ENCODE data around the gene CHST15.

Gene CHST15

GRCh38 chr10:124045801-124046355 lies 47.5 kb downstream of the CHST15 start:
- Histone ChIP-seq H3K27ac (ENCODE audit: low read length) (no peak overlapping the region), H3K9me3 (ENCODE audit: control insufficient read depth in 1 of 2, low read length in 2 of 2) (no peaks in the 10 kb centered on the region), H3K36me3 (ENCODE audit: control insufficient read depth in 1 of 2, insufficient read depth in 2 of 2, low read length in 2 of 2) (peaks cover 6 to 16% of the 10 kb centered on the region in 2 donors), H3K27me3 (ENCODE audit: low read depth, low read length) (no peaks in the 10 kb centered on the region), H3K4me3 (ENCODE audit: low read depth in 1 of 2, low read length in 2 of 2) (no peak overlapping the region), H3K4me1 (ENCODE audit: control insufficient read depth in 1 of 2, insufficient read depth in 2 of 2, low read length in 2 of 2) (peaks cover 0 to 22% of the 10 kb centered on the region in 2 donors)

GRCh38 chr10:124045276-124045675 lies 48.1 kb downstream of the CHST15 start:
- peaks cover 0 to 22% of the 10 kb centered on the region in 2 donors for H3K4me1 ChIP-seq (ENCODE audit: control insufficient read depth in 1 of 2, insufficient read depth in 2 of 2, low read length in 2 of 2)
- H3K4me3 ChIP-seq (ENCODE audit: low read depth in 1 of 2, low read length in 2 of 2), result no peak overlapping the region
- peaks cover 6 to 16% of the 10 kb centered on the region in 2 donors for H3K36me3 ChIP-seq (ENCODE audit: control insufficient read depth in 1 of 2, insufficient read depth in 2 of 2, low read length in 2 of 2)
- H3K9me3 ChIP-seq (ENCODE audit: control insufficient read depth in 1 of 2, low read length in 2 of 2), result no peaks in the 10 kb centered on the region
- H3K27me3 ChIP-seq (ENCODE audit: low read depth, low read length), result no peaks in the 10 kb centered on the region
- H3K27ac ChIP-seq (ENCODE audit: low read length), result no peak overlapping the region

- Histone ChIP-seq H3K27me3 (ENCODE audit: low read depth, low read length) (no peaks in the 10 kb centered on the region), H3K27ac (ENCODE audit: low read length) (no peak overlapping the region), H3K36me3 (ENCODE audit: control insufficient read depth in 1 of 2, insufficient read depth in 2 of 2, low read length in 2 of 2) (peaks cover 6 to 20% of the 10 kb centered on the region in 2 donors), H3K4me1 (ENCODE audit: control insufficient read depth in 1 of 2, insufficient read depth in 2 of 2, low read length in 2 of 2) (peaks cover 0 to 24% of the 10 kb centered on the region in 2 donors), H3K4me3 (ENCODE audit: low read depth in 1 of 2, low read length in 2 of 2) (no peak overlapping the region), H3K9me3 (ENCODE audit: control insufficient read depth in 1 of 2, low read length in 2 of 2) (no peaks in the 10 kb centered on the region)
These were observed 49.1 kb downstream of the CHST15 start for GRCh38 chr10:124044143-124044862.

- no peaks in the 10 kb centered on the region for H3K27me3 ChIP-seq (ENCODE audit: low read depth, low read length)
- H3K9me3 ChIP-seq (ENCODE audit: control insufficient read depth in 1 of 2, low read length in 2 of 2), result no peaks in the 10 kb centered on the region
- H3K4me1 ChIP-seq (ENCODE audit: control insufficient read depth in 1 of 2, insufficient read depth in 2 of 2, low read length in 2 of 2), result peaks cover 0 to 27% of the 10 kb centered on the region in 2 donors
- H3K27ac ChIP-seq (ENCODE audit: low read length), result peak overlapping the region; percentile 19
- H3K4me3 ChIP-seq (ENCODE audit: low read depth in 1 of 2, low read length in 2 of 2), result no peak overlapping the region
- peaks cover 12 to 27% of the 10 kb centered on the region in 2 donors for H3K36me3 ChIP-seq (ENCODE audit: control insufficient read depth in 1 of 2, insufficient read depth in 2 of 2, low read length in 2 of 2)
These were observed 49.9 kb downstream of the CHST15 start for GRCh38 chr10:124043310-124044142.

- Histone ChIP-seq H3K9me3 (ENCODE audit: control insufficient read depth in 1 of 2, low read length in 2 of 2) (no peaks in the 10 kb centered on the region), H3K4me1 (ENCODE audit: control insufficient read depth in 1 of 2, insufficient read depth in 2 of 2, low read length in 2 of 2) (peaks cover 0 to 24% of the 10 kb centered on the region in 2 donors), H3K27me3 (ENCODE audit: low read depth, low read length) (no peaks in the 10 kb centered on the region), H3K27ac (ENCODE audit: low read length) (peak overlapping the region; percentile 19), H3K4me3 (ENCODE audit: low read depth in 1 of 2, low read length in 2 of 2) (no peak overlapping the region), H3K36me3 (ENCODE audit: control insufficient read depth in 1 of 2, insufficient read depth in 2 of 2, low read length in 2 of 2) (peaks cover 12 to 30% of the 10 kb centered on the region in 2 donors)
These were observed 50.6 kb downstream of the CHST15 start for GRCh38 chr10:124042656-124043309.

GRCh38 chr10:124041675-124042445 lies 51.5 kb downstream of the CHST15 start:
- no peak overlapping the region for H3K4me3 ChIP-seq (ENCODE audit: low read depth in 1 of 2, low read length in 2 of 2)
- H3K27ac ChIP-seq (ENCODE audit: low read length), result peak overlapping the region; percentile 35
- peaks cover 0 to 24% of the 10 kb centered on the region in 2 donors for H3K4me1 ChIP-seq (ENCODE audit: control insufficient read depth in 1 of 2, insufficient read depth in 2 of 2, low read length in 2 of 2)
- H3K36me3 ChIP-seq (ENCODE audit: control insufficient read depth in 1 of 2, insufficient read depth in 2 of 2, low read length in 2 of 2), result peaks cover 18 to 39% of the 10 kb centered on the region in 2 donors
- H3K9me3 ChIP-seq (ENCODE audit: control insufficient read depth in 1 of 2, low read length in 2 of 2), result no peaks in the 10 kb centered on the region
- no peaks in the 10 kb centered on the region for H3K27me3 ChIP-seq (ENCODE audit: low read depth, low read length)

- H3K9me3 ChIP-seq (ENCODE audit: control insufficient read depth in 1 of 2, low read length in 2 of 2), result no peaks in the 10 kb centered on the region
- H3K27me3 ChIP-seq (ENCODE audit: low read depth, low read length), result no peaks in the 10 kb centered on the region
- peaks cover 0 to 26% of the 10 kb centered on the region in 2 donors for H3K4me1 ChIP-seq (ENCODE audit: control insufficient read depth in 1 of 2, insufficient read depth in 2 of 2, low read length in 2 of 2)
- H3K36me3 ChIP-seq (ENCODE audit: control insufficient read depth in 1 of 2, insufficient read depth in 2 of 2, low read length in 2 of 2), result peaks cover 23 to 46% of the 10 kb centered on the region in 2 donors
- H3K4me3 ChIP-seq (ENCODE audit: low read depth in 1 of 2, low read length in 2 of 2), result no peak overlapping the region
- peak overlapping the region; percentile 26 for H3K27ac ChIP-seq (ENCODE audit: low read length)
These were observed 52.8 kb downstream of the CHST15 start for GRCh38 chr10:124040451-124041188.

GRCh38 chr10:124039483-124040013 lies 53.9 kb downstream of the CHST15 start:
- H3K27me3 ChIP-seq (ENCODE audit: low read depth, low read length), result no peaks in the 10 kb centered on the region
- peak overlapping the region; percentile 16 for H3K27ac ChIP-seq (ENCODE audit: low read length)
- H3K9me3 ChIP-seq (ENCODE audit: control insufficient read depth in 1 of 2, low read length in 2 of 2), result no peaks in the 10 kb centered on the region
- H3K4me1 ChIP-seq (ENCODE audit: control insufficient read depth in 1 of 2, insufficient read depth in 2 of 2, low read length in 2 of 2), result peaks cover 0 to 33% of the 10 kb centered on the region in 2 donors
- no peak overlapping the region for H3K4me3 ChIP-seq (ENCODE audit: low read depth in 1 of 2, low read length in 2 of 2)
- H3K36me3 ChIP-seq (ENCODE audit: control insufficient read depth in 1 of 2, insufficient read depth in 2 of 2, low read length in 2 of 2), result peaks cover 22 to 44% of the 10 kb centered on the region in 2 donors

- Histone ChIP-seq H3K4me1 (ENCODE audit: control insufficient read depth in 1 of 2, insufficient read depth in 2 of 2, low read length in 2 of 2) (peaks cover 9 to 41% of the 10 kb centered on the region in 2 donors), H3K36me3 (ENCODE audit: control insufficient read depth in 1 of 2, insufficient read depth in 2 of 2, low read length in 2 of 2) (peaks cover 17 to 40% of the 10 kb centered on the region in 2 donors), H3K27ac (ENCODE audit: low read length) (peak overlapping the region; percentile 19)
These were observed 55.6 kb downstream of the CHST15 start for GRCh38 chr10:124037784-124038183.

GRCh38 chr10:124037286-124037685 lies 56.1 kb downstream of the CHST15 start:
- Histone ChIP-seq H3K4me1 (ENCODE audit: control insufficient read depth in 1 of 2, insufficient read depth in 2 of 2, low read length in 2 of 2) (peaks cover 10 to 41% of the 10 kb centered on the region in 2 donors), H3K9me3 (ENCODE audit: control insufficient read depth in 1 of 2, low read length in 2 of 2) (no peaks in the 10 kb centered on the region), H3K27ac (ENCODE audit: low read length) (peak overlapping the region; percentile 19), H3K4me3 (ENCODE audit: low read depth in 1 of 2, low read length in 2 of 2) (no peak overlapping the region), H3K27me3 (ENCODE audit: low read depth, low read length) (no peaks in the 10 kb centered on the region), H3K36me3 (ENCODE audit: control insufficient read depth in 1 of 2, insufficient read depth in 2 of 2, low read length in 2 of 2) (peaks cover 17 to 38% of the 10 kb centered on the region in 2 donors)

More at GRCh38 chr10:124037784-124038183, 55.6 kb downstream of the CHST15 start:
- H3K27me3 ChIP-seq (ENCODE audit: low read depth, low read length), result no peaks in the 10 kb centered on the region
- H3K9me3 ChIP-seq (ENCODE audit: control insufficient read depth in 1 of 2, low read length in 2 of 2), result no peaks in the 10 kb centered on the region
- no peak overlapping the region for H3K4me3 ChIP-seq (ENCODE audit: low read depth in 1 of 2, low read length in 2 of 2)

All from muscle layer of duodenum (tissue), 2 donors.